HEK293T (cell line): ENCODE measurements around the gene EML4.

Experiments
- ARNT ChIP-seq: fragments of 450-650 bp; IDR thresholded peaks from 2 replicates; pipeline ENCODE4 v1.6.1; 2017; ENCODE audit warnings: mild to moderate bottlenecking
- FOXA1 ChIP-seq: fragments of 450-650 bp; IDR thresholded peaks from 2 replicates; pipeline ENCODE4 v1.6.1; 2016; ENCODE audit warnings: mild to moderate bottlenecking
- LEF1 ChIP-seq: fragments of 450-650 bp; IDR thresholded peaks from 2 replicates; pipeline ENCODE4 v1.6.1; 2017; ENCODE audit warnings: mild to moderate bottlenecking, borderline replicate concordance

DNA sequence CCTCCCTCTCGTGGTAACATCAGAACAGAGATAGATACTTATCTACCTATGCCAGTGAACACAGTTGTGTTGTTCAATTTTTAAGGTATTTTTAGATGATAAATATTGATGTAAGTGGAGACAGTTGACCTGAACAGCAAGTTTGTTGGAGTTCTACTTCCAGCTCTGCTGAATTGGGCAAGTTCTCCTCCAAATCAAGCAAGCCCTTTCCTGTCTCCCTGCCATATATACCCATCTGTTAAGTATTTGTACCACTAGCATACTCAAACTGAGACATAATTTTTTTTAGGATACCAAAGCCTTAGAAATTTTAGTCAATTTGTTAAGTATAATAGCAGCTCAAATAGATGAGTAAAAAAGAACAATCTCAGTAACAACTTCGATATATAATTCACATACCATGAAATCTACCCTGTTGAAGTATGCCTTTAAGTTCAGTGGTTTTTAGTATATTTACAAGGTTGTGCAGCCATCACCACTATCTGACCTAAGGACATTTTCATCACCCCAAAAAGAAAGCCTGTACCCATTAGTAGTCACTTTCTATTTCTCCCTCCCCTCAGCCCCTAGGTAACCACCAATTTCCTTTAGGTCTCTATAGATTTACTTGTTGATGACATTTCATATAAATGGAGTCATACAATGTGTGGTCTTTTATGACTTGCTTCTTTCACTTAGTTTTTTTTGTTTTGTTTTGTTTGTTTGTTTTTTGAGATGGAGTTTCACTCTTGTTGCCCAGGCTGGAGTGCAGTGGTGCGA is 130.0 kb downstream of the EML4 start:
- TF ChIP-seq ARNT: no peak
- TF ChIP-seq FOXA1: no peak
- TF ChIP-seq LEF1: no peak
